ENCODE data around the gene BICC1.

Gene BICC1

GRCh38 chr10:58665361-58665760 is 152.7 kb downstream of the BICC1 start:
- no peak for DNase-seq (ENCODE audit: low read depth)
- no peak for TF ChIP-seq CTCF (IDR thresholded peaks at IDR 0.05; ENCODE audit: insufficient read depth, low read depth, low read length, missing control alignments)
- H3K4me3 ChIP-seq (ENCODE audit: low read depth, low read length), result no peak overlapping the region

DNA sequence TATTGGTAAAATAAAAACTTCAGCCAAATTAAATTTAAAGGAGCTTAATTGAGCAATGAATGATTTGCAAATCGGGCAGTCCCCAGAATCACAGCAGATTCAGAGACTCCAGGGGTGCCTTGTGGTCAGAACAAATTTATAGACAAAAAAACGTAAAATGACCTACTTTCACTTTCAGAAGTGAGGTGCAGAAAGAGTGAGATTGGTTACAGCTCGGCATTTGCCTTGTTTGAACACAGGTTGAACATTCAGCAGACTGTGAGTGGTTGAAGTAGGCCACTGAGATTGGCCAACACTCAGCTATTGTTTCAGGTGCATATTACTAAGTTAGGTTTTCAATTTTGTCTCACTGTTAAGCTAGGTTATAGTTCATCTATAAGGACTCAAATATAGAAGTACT is 153.4 kb downstream of the BICC1 start:
- peak; percentile 50 for DNase-seq (ENCODE audit: low read depth)
- no peak for TF ChIP-seq CTCF (IDR thresholded peaks at IDR 0.05; ENCODE audit: insufficient read depth, low read depth, low read length, missing control alignments)
- no peak overlapping the region for H3K4me3 ChIP-seq (ENCODE audit: low read depth, low read length)

DNA sequence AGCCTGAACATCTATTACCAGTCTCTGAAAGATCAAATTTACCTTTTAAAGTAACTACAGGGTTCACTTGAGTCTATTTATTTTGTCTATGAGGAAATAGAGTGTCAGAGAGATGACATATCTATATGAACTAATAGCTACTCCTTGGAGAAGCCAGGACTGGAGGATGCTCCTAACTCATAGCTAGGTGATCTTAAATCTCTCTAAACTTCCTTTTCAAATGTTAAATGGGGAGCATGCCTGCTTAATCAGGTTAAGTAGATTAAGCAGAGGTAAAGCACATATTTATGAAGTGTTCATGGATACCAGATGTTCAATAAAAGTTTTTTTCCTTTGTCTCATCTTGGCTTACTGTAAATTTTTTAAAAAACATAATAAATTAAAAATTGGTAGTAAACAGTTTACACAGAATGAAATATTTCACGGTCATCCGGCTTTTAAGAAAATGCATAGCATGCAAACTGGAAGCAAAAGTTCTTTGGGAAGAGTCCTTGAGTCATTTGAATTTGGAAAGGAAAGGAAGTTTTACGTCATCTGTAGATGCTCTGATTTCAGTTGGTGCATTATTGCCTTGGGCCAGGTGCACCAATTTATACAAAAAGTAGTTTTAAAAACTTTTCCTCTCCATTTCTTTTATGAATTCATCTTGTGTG is 155.1 kb downstream of the BICC1 start:
- H3K4me3 ChIP-seq (ENCODE audit: low read depth, low read length), result no peak overlapping the region
- DNase-seq (ENCODE audit: low read depth), result no peak
- no peak for TF ChIP-seq CTCF (IDR thresholded peaks at IDR 0.05; ENCODE audit: insufficient read depth, low read depth, low read length, missing control alignments)

DNA sequence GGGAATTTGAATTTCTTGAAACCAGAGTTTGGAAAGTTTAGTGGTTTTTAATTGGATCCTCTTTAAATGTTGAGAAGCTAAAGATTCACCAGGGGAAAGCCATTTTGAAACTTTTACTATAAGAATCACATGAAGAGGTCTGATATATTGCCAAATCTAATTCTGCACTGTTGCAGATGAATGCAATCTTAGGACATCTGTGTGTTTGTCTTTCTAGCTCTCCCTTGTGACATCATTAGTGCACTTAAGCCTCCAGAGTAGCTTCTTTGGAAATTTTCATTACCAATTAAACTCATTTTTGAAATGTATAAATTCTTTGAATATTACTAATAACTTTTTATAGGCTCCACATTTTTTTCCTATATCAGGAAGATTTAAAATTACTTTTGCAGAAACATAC is 160.2 kb downstream of the BICC1 start:
- no peak for DNase-seq (ENCODE audit: low read depth)
- no peak for TF ChIP-seq CTCF (IDR thresholded peaks at IDR 0.05; ENCODE audit: insufficient read depth, low read depth, low read length, missing control alignments)
- H3K4me3 ChIP-seq (ENCODE audit: low read depth, low read length), result no peak overlapping the region

DNA sequence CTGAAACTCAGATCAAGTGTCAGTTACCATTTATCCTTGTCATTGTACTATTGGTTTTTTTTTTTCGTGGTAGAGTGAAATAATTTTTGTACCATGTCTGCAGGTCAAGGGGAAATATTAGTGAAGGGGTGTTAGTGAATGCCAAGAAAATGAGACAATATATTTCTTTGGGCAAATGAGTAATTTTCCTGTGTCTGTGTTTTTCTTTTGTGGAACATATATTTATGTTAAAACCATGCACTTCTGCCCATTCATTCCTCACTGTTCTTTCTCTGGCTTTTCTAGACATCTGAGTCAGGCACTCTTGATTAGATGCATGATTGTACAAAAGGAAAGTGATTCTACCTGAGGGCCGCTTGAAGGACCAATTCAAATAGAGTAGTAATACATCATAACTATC is 161.6 kb downstream of the BICC1 start:
- no peak overlapping the region for H3K4me3 ChIP-seq (ENCODE audit: low read depth, low read length)
- no peak for TF ChIP-seq CTCF (IDR thresholded peaks at IDR 0.05; ENCODE audit: insufficient read depth, low read depth, low read length, missing control alignments)
- no peak for DNase-seq (ENCODE audit: low read depth)

GRCh38 chr10:58675321-58675720 is 162.6 kb downstream of the BICC1 start:
- no peak overlapping the region for H3K4me3 ChIP-seq (ENCODE audit: low read depth, low read length)
- DNase-seq (ENCODE audit: low read depth), result no peak
- no peak for TF ChIP-seq CTCF (IDR thresholded peaks at IDR 0.05; ENCODE audit: insufficient read depth, low read depth, low read length, missing control alignments)

- no peak overlapping the region for H3K4me3 ChIP-seq (ENCODE audit: low read depth, low read length)
- no peak for DNase-seq (ENCODE audit: low read depth)
- TF ChIP-seq CTCF (IDR thresholded peaks at IDR 0.05; ENCODE audit: insufficient read depth, low read depth, low read length, missing control alignments), result no peak
These were observed 178.9 kb downstream of the BICC1 start for GRCh38 chr10:58691528-58691927.
